A549 (cell line): ENCODE measurements around the gene ELL2. TPM values are rescaled to one million over a fixed set of nuclear protein-coding genes. Genes with fewer than 3 reads are reported as not detected.

Experiments used
- ATAC-seq, 2 experiments: fragments of 200-7000 bp in 1 of 2; fragments of >200 bp in 1 of 2; cut with Nextera tagmentation in 1 of 2; cut with Tn5 transposase in 1 of 2; 3 replicates each; pipeline versions ENCODE4 v1.8.0 to v1.9.1; 2018 to 2020; ENCODE audit warnings: mild to moderate bottlenecking in 1 of 2, moderate library complexity in 1 of 2
- CTCF ChIA-PET: fragments of 300-600 bp; sonication (Branson Sonifier 250); formaldehyde crosslinking; extraction: SDS; loops from one replicate; lab custom pipeline; 2021; ENCODE audit warnings: antibody characterized with exemption, inconsistent platforms; lab: Yijun Ruan, JAX
- POLR2A ChIA-PET: fragments of 350-600 bp; formaldehyde crosslinking; extraction: SDS; loops from one replicate; lab custom pipeline; 2021; ENCODE audit warnings: antibody characterized with exemption, inconsistent platforms; lab: Yijun Ruan, JAX
- DNase-seq, 2 experiments: peaks; one replicate each; pipeline versions ENCODE4 v3.0.0 to v3.0.0-alpha.2; 2011 to 2016; ENCODE audit warnings: low read depth in 1 of 2, low spot score in 1 of 2
- FAIRE-seq: peaks from 2 replicates; lab custom pipeline; 2011; peaks lifted over from hg19 to GRCh38; lab: Jason Lieb, UNC
- H3K27ac ChIP-seq, 2 experiments: fragments of >200 bp; sonication (Bioruptor Twin); formaldehyde crosslinking; 3 replicates each; pipeline ENCODE4 v1.5.1; 2016 to 2017
- H3K4me1 ChIP-seq: fragments of >200 bp; sonication (Bioruptor Twin); formaldehyde crosslinking; 3 replicates; pipeline ENCODE4 v1.6.1; 2016
- H3K4me2 ChIP-seq: fragments of >200 bp; sonication (Bioruptor Twin); formaldehyde crosslinking; 3 replicates; pipeline ENCODE4 v1.6.1; 2016
- H3K4me3 ChIP-seq: fragments of >200 bp; sonication (Bioruptor Twin); formaldehyde crosslinking; 3 replicates; pipeline ENCODE4 v1.5.1; 2016
- H3K9me3 ChIP-seq: fragments of >200 bp; sonication (Bioruptor Twin); formaldehyde crosslinking; 3 replicates; pipeline ENCODE4 v1.6.1; 2016
- CBX8 ChIP-seq: fragments of 200-600 bp; sonication (generic); IDR thresholded peaks from 2 replicates; pipeline ENCODE4 v1.6.1; 2016
- CHD2 ChIP-seq: fragments of 150-350 bp; IDR thresholded peaks from 2 replicates; pipeline ENCODE4 v1.6.1; 2014; ENCODE audit warnings: low read length; ENCODE audit not compliant: partially characterized antibody
- CHD4 ChIP-seq: fragments of 200-600 bp; sonication (generic); IDR thresholded peaks from 2 replicates; pipeline ENCODE4 v1.6.1; 2016; ENCODE audit warnings: antibody characterized with exemption, mild to moderate bottlenecking, borderline replicate concordance
- EHMT2 ChIP-seq: fragments of 200-600 bp; sonication (generic); IDR thresholded peaks from 2 replicates; pipeline ENCODE4 v1.6.1; 2016; ENCODE audit warnings: antibody characterized with exemption, low read depth, mild to moderate bottlenecking, moderate library complexity
- FOSB ChIP-seq: fragments of 250-450 bp; sonication (Bioruptor Pico); IDR thresholded peaks from 2 replicates; pipeline ENCODE4 v1.5.0; 2020; ENCODE audit warnings: mild to moderate bottlenecking, moderate library complexity
- GATA3 ChIP-seq: IDR thresholded peaks from 2 replicates; pipeline ENCODE4 v1.6.1; 2012; ENCODE audit warnings: borderline replicate concordance
- HES2 ChIP-seq: fragments of >200 bp; sonication (Bioruptor Twin); formaldehyde crosslinking; IDR thresholded peaks from 2 replicates; pipeline ENCODE4 v1.6.1; 2016
- HMGXB4 ChIP-seq: fragments of 250-450 bp; sonication (Bioruptor Pico); IDR thresholded peaks from 2 replicates; pipeline ENCODE4 v1.5.0; 2021; ENCODE audit warnings: mild to moderate bottlenecking, moderate library complexity, borderline replicate concordance
- HOXB13 ChIP-seq: fragments of 250-450 bp; sonication (Bioruptor Pico); IDR thresholded peaks from 2 replicates; pipeline ENCODE4 v1.5.0; 2020; ENCODE audit warnings: low read depth, mild to moderate bottlenecking, moderate library complexity
- HOXB5 ChIP-seq: fragments of 250-450 bp; sonication (Bioruptor Pico); IDR thresholded peaks from 2 replicates; pipeline ENCODE4 v1.5.0; 2020; ENCODE audit warnings: mild to moderate bottlenecking, moderate library complexity
- JUN ChIP-seq, 2 experiments: fragments of >200 bp; sonication (Bioruptor Twin); formaldehyde crosslinking; IDR thresholded peaks; 2 replicates in 1 of 2; 3 replicates in 1 of 2; pipeline ENCODE4 v1.6.1; 2016 to 2017
- JUNB ChIP-seq: fragments of >200 bp; sonication (Bioruptor Twin); formaldehyde crosslinking; IDR thresholded peaks from 2 replicates; pipeline ENCODE4 v1.6.1; 2016
- MYC ChIP-seq: IDR thresholded peaks from 2 replicates; pipeline ENCODE4 v1.6.1; 2012; ENCODE audit warnings: mild to moderate bottlenecking, inconsistent platforms, low read length, improper control_type of control experiment, borderline replicate concordance
- NFE2L2 ChIP-seq: fragments of 150-350 bp; conservative IDR thresholded peaks from 2 replicates; pipeline ENCODE4 v1.6.1; 2014; ENCODE audit warnings: low read length
- NR3C1 ChIP-seq: fragments of >200 bp; sonication (Bioruptor Twin); formaldehyde crosslinking; IDR thresholded peaks from 3 replicates; pipeline ENCODE4 v1.6.1; 2017
- POLR2AphosphoS2 ChIP-seq: conservative IDR thresholded peaks from 2 replicates; pipeline ENCODE4 v1.6.1; 2012; ENCODE audit warnings: low read length, improper control_type of control experiment, inconsistent platforms
- RAD21 ChIP-seq, 2 experiments: fragments of >200 bp in 1 of 2; sonication (Bioruptor Twin) in 1 of 2; formaldehyde crosslinking in 1 of 2; IDR thresholded peaks in 1 of 2; conservative IDR thresholded peaks in 1 of 2; 2 replicates in 1 of 2; 3 replicates in 1 of 2; pipeline ENCODE4 v1.6.1; 2012 to 2018; ENCODE audit warnings: inconsistent platforms in 1 of 2
- RARB ChIP-seq: fragments of 250-450 bp; sonication (Bioruptor Pico); IDR thresholded peaks from 2 replicates; pipeline ENCODE4 v1.8.0; 2021; ENCODE audit warnings: mild to moderate bottlenecking, moderate library complexity
- RFX5 ChIP-seq: fragments of 450-650 bp; IDR thresholded peaks from 2 replicates; pipeline ENCODE4 v1.7.1; 2014; ENCODE audit warnings: antibody characterized with exemption, mild to moderate bottlenecking, moderate library complexity
- SREBF2 ChIP-seq: fragments of 450-650 bp; IDR thresholded peaks from 2 replicates; pipeline ENCODE4 v1.6.1; 2014; ENCODE audit warnings: mild to moderate bottlenecking, moderate library complexity
- TFCP2L1 ChIP-seq: fragments of 250-450 bp; sonication (Bioruptor Pico); IDR thresholded peaks from 2 replicates; pipeline ENCODE4 v1.5.0; 2021; ENCODE audit warnings: mild to moderate bottlenecking
- TP53 ChIP-seq: fragments of 250-450 bp; sonication (Bioruptor Pico); IDR thresholded peaks from 2 replicates; pipeline ENCODE4 v1.5.0; 2021; ENCODE audit warnings: mild to moderate bottlenecking, moderate library complexity
- ZC3H11A ChIP-seq: fragments of 450-650 bp; IDR thresholded peaks from 2 replicates; pipeline ENCODE4 v1.6.1; 2014; ENCODE audit warnings: antibody characterized with exemption, mild to moderate bottlenecking
- ZSCAN20 ChIP-seq: fragments of 250-450 bp; sonication (Bioruptor Pico); IDR thresholded peaks from 2 replicates; pipeline ENCODE4 v1.8.0; 2022; ENCODE audit warnings: mild to moderate bottlenecking, moderate library complexity
- WGBS: methylation state at CpG from one replicate; pipeline ENCODE4 v1.1.6; 2017; ENCODE audit errors: missing lambda C conversion rate; 5-methylcytosine and 5-hydroxymethylcytosine counted together
- polyA plus RNA-seq, 4 experiments: library from polyadenylated mRNA; depleted of rRNA in 3 of 4; stranded (reverse); fragments of >200 nt; fragmentation: RNase III in 1 of 4; extraction: RNeasy Plus Mini Kit Qiagen cat#74134 plus additional on column Dnase treatment in 1 of 4; gene quantifications; 2 replicates in 3 of 4; 3 replicates in 1 of 4; pipeline ENCODE4 v1.2.3, GENCODE V29; 2011 to 2017
- TF ChIP-seq, protein P1 (sequence below): IDR thresholded peaks from 2 replicates; pipeline ENCODE4 v1.6.1; 2012; ENCODE audit warnings: low read depth, borderline replicate concordance

Gene ELL2
- polyA plus RNA-seq, 2 of the 4 experiments (the other 2 are of a cell fraction): 11.8 to 24.2 TPM

DNA sequence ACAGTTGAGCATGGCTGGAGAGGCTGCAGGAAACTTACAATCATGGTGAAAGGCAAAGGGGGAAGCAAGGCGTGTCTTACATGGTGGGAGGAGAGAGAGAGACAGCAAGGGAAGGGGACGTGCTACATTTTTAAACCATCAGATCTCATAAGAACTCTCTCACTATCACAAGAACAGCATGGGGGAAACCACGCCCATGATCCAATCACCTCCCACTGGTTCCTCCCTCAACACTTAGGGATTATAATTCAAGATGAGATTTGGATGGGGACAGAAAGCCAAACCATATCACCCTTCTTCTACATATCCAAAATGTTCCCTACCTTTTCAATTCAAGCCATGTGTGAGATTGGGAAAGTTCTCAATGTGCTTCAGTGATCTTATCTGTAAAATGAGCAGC, 116.3 kb downstream of the ELL2 start (continued):
- no peak for TF ChIP-seq CHD4
- no peak for TF ChIP-seq ZC3H11A
- no peak for TF ChIP-seq EHMT2
- no peak for TF ChIP-seq HOXB5 (CRISPR knock-in tag)
- no peak for TF ChIP-seq TP53 (CRISPR knock-in tag)
- TF ChIP-seq JUNB: no peak
- no peak for TF ChIP-seq TFCP2L1 (CRISPR knock-in tag)

DNA sequence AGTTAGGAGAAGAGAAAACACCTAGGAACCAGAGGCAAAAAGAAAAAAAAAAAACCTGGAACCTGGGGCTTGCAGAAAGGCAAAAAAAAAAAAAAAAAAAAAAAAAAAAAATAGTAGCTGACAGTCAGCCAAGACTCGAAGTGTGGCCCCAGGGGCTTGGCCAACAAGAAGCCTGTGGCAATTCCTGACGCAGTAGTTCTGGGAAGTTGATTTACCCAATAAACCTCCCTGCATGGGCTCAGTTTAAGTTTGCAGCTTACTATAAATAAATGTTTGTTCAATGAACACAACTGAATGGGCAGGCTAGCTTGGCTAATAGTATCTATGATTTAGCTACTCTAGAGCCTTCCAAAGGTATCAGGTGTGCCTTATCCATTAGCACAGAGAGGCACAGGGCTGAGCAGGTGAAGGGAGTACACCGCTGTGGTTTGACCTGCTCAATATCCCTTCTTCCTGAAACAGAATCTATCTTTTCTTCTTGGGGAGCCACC, 117.9 kb downstream of the ELL2 start:
- CTCF ChIA-PET: interaction anchor here (0.6 to 23.4 kb wide), 8 partner anchors 8 to 199 kb away, joined by 3 to 469 read pairs (median 4); partner anchors contain the start of gene RFESD
- no peak for ATAC-seq

DNA sequence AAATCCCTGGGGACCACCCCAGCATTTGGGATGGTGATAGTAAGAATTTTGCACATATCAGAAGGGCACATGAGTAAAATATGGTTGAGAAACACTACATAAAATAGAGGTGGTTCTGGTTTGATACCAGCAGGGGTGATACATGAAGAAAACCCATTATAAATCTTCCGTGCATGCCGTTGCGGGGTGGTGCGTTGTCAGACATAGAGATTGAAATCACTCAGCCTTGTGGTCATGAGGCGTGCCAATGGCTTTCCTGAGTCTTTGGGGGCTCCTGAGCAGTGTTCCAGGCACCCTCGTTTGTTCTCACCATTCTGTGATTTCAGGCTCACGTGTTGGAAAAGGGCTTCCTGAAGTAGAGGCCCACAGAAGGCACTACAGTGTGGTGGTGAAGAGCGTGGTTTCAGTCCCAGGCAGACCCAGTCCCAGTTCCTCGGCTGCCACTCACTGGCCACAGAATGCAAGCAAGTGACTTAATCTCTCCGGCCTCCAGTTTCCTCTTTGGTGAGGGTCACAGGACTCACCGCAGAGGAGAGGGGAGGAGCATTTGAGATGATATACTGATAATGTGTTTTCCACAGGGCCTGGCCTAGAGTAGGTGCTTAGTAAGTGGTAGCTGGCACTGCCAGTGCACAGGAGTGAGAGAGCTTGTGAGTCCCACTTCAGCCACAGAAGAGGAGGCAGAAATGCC, 118.7 kb downstream of the ELL2 start:
- 89% methylated on average over 9 of the region's 11 CpGs for WGBS
- H3K27ac ChIP-seq: peak overlapping the region; percentile 70 to 80
- peak overlapping the region; percentile 33; the same call in 1 of the 3 replicates for H3K4me2 ChIP-seq
- peak in 1 of 2 experiments; percentile 17; a peak in 3 of 6 replicates for ATAC-seq
- no peaks in the 10 kb centered on the region for H3K9me3 ChIP-seq
- FAIRE-seq: no peak
- ChIA-PET POLR2A (interaction anchor here (1.0 kb wide), 1 partner anchor 8 kb away, joined by 5 read pairs; no protein-coding TSS in a partner anchor), CTCF (interaction anchor here (0.8 to 23.4 kb wide), 6 partner anchors 9 to 199 kb away, joined by 3 to 469 read pairs (median 6); partner anchors contain the start of gene RFESD)
- TF ChIP-seq HMGXB4 (CRISPR knock-in tag): no peak
- TF ChIP-seq NR3C1: no peak
- 0 out of 5 replicates have a peak, but pooled peaks of 1 of the 2 experiments have one; percentile 7 for TF ChIP-seq RAD21 (conservative IDR thresholded peaks at IDR 0.05 in 1 of 2, IDR thresholded peaks at IDR 0.05 in 1 of 2)
- no peak overlapping the region for H3K4me3 ChIP-seq
- peaks cover 46% of the 10 kb centered on the region for H3K4me1 ChIP-seq
- DNase-seq: peak in 1 of 2 experiments; percentile 38

More for the DNA sequence above, 117.9 kb downstream of the ELL2 start:
- peaks cover 46% of the 10 kb centered on the region for H3K4me1 ChIP-seq
- FAIRE-seq (no peak), DNase-seq (peak in 1 of 2 experiments; percentile 30)
- TF ChIP-seq, protein P1, sequence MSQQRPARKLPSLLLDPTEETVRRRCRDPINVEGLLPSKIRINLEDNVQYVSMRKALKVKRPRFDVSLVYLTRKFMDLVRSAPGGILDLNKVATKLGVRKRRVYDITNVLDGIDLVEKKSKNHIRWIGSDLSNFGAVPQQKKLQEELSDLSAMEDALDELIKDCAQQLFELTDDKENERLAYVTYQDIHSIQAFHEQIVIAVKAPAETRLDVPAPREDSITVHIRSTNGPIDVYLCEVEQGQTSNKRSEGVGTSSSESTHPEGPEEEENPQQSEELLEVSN: no peak
- TF ChIP-seq GATA3: no peak
- TF ChIP-seq NFE2L2: no peak
- no peak for TF ChIP-seq FOSB (CRISPR knock-in tag)
- no peak for TF ChIP-seq HES2
- TF ChIP-seq CBX8: no peak
- TF ChIP-seq RARB (CRISPR knock-in tag): no peak
- no peak for TF ChIP-seq POLR2AphosphoS2
- TF ChIP-seq MYC: no peak
- TF ChIP-seq HOXB13 (CRISPR knock-in tag): no peak
- TF ChIP-seq SREBF2: no peak
- no peak for TF ChIP-seq RFX5
- TF ChIP-seq ZSCAN20 (CRISPR knock-in tag): no peak
- TF ChIP-seq HMGXB4 (CRISPR knock-in tag): no peak
- TF ChIP-seq JUN (IDR thresholded peaks at IDR 0.05): no peak
- no peak for TF ChIP-seq HOXB5 (CRISPR knock-in tag)
- no peak for TF ChIP-seq CHD2
- TF ChIP-seq RAD21 (conservative IDR thresholded peaks at IDR 0.05 in 1 of 2, IDR thresholded peaks at IDR 0.05 in 1 of 2): no peak
- POLR2A ChIA-PET: interaction anchor here (0.7 to 1.3 kb wide), 3 partner anchors 9 to 197 kb away, joined by 3 to 5 read pairs (median 3); partner anchors contain the start of gene RFESD
- 58% methylated on average over 3 of the region's 3 CpGs for WGBS
- no peaks in the 10 kb centered on the region for H3K9me3 ChIP-seq
- H3K4me2 ChIP-seq: 0 out of 3 replicates have a peak overlapping the region, but pooled peaks have one; percentile 7
- H3K4me3 ChIP-seq: no peak overlapping the region
- H3K27ac ChIP-seq: peak overlapping the region; percentile 70 to 80; a peak in 5 of 6 replicates
